Cardiac muscle cell (in vitro differentiated cells and primary cell): Measurements from ENCODE around the gene PCK2. TPM values are rescaled to one million over a fixed set of nuclear protein-coding genes. Genes with fewer than 3 reads are reported as not detected.

ENCODE experiments used
- DNase-seq, 2 donors: peaks; one replicate each; pipeline versions ENCODE4 v3.0.0 to v3.0.0-alpha.2; 2010 to 2017; ENCODE audit warnings: low read depth in 1 of 2, low spot score in 1 of 2
- H3K27ac ChIP-seq: fragments of 200-600 bp; sonication (generic); 2 replicates; pipeline ENCODE4 v1.5.1; 2016
- H3K27me3 ChIP-seq: fragments of 200-600 bp; sonication (generic); 2 replicates; pipeline ENCODE4 v1.6.0; 2016; ENCODE audit warnings: control low read depth
- H3K36me3 ChIP-seq: fragments of 200-600 bp; sonication (generic); 2 replicates; pipeline ENCODE4 v1.5.1; 2016; ENCODE audit warnings: control low read depth
- H3K4me1 ChIP-seq: fragments of 200-600 bp; sonication (generic); 2 replicates; pipeline ENCODE4 v1.8.1; 2017; ENCODE audit warnings: low read depth, mild to moderate bottlenecking, mixed run types
- H3K4me3 ChIP-seq: fragments of 200-600 bp; sonication (generic); 2 replicates; pipeline ENCODE4 v1.5.1; 2016; ENCODE audit warnings: mild to moderate bottlenecking
- H3K9me3 ChIP-seq: fragments of 200-600 bp; sonication (generic); 2 replicates; pipeline ENCODE4 v1.5.1; 2017; ENCODE audit warnings: low read depth, mild to moderate bottlenecking, control low read depth
- polyA plus RNA-seq: library from polyadenylated mRNA; unstranded; fragments of >200 nt; fragmentation: Nextera tagmentation; extraction: Ambion mirVana; gene quantifications from 2 replicates; pipeline ENCODE4 v1.2.1, GENCODE V29; 2016
- total RNA-seq: library from RNA; depleted of rRNA; stranded (reverse); fragments of >200 nt; gene quantifications from 2 replicates; pipeline ENCODE4 v1.2.3, GENCODE V29; 2016
- TF ChIP-seq, protein P1 (sequence below): IDR thresholded peaks from 2 replicates; pipeline ENCODE4 v1.5.1; 2012; ENCODE audit warnings: low read depth, mild to moderate bottlenecking, low read length

PCK2 gene
- total and polyA plus RNA-seq, 2 experiments from 2014 or later: 12.2 to 18.9 TPM

DNA sequence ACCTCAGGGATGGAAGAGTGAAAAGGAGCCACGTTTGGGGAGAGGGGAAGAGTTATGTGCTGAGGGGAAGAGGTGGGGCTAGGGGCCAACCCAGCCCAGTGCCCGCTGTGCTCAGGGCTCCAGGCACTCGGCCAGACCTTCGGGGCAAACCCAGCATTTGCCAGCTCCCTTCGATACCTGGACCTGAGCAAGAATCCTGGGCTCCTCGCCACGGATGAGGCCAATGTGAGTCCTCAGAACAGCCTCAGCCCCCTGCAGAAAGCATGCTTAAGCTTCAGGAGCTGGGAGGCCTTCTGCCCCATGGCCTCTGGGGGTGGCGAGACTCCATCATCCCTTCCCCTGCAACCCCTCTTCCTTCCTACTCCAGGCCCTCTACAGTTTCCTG, 37.3 kb upstream of the PCK2 start:
- TF ChIP-seq, protein P1, sequence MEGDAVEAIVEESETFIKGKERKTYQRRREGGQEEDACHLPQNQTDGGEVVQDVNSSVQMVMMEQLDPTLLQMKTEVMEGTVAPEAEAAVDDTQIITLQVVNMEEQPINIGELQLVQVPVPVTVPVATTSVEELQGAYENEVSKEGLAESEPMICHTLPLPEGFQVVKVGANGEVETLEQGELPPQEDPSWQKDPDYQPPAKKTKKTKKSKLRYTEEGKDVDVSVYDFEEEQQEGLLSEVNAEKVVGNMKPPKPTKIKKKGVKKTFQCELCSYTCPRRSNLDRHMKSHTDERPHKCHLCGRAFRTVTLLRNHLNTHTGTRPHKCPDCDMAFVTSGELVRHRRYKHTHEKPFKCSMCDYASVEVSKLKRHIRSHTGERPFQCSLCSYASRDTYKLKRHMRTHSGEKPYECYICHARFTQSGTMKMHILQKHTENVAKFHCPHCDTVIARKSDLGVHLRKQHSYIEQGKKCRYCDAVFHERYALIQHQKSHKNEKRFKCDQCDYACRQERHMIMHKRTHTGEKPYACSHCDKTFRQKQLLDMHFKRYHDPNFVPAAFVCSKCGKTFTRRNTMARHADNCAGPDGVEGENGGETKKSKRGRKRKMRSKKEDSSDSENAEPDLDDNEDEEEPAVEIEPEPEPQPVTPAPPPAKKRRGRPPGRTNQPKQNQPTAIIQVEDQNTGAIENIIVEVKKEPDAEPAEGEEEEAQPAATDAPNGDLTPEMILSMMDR: no peak
- Histone ChIP-seq H3K36me3 (no peaks in the 10 kb centered on the region), H3K9me3 (no peaks in the 10 kb centered on the region), H3K27ac (no peak overlapping the region), H3K4me3 (no peak overlapping the region), H3K4me1 (no peaks in the 10 kb centered on the region), H3K27me3 (no peaks in the 10 kb centered on the region)
- DNase-seq: no peak

DNA sequence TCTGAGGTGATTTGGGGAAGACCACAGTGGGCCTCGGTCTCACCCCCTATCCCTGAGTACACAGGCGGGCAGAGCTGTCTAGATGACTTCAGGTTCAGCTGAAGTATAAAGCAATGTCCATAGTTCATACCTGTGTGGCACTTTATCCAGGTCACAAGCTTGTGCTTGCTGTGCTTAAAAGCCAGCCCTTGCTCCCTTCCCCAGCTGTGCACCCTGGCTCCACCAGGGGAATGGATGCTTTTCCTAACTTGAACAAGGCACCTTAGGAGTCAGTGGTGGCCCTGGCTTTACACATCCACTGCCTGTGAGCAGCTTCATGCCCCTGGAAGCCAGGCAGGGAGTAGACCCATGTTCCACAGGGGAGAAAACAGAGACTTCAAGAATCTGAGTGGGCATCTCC, 36.8 kb upstream of the PCK2 start:
- Histone ChIP-seq H3K4me1 (no peaks in the 10 kb centered on the region), H3K36me3 (no peaks in the 10 kb centered on the region), H3K9me3 (no peaks in the 10 kb centered on the region), H3K27ac (no peak overlapping the region), H3K4me3 (no peak overlapping the region), H3K27me3 (no peaks in the 10 kb centered on the region)
- TF ChIP-seq, protein P1: no peak
- no peak for DNase-seq

DNA sequence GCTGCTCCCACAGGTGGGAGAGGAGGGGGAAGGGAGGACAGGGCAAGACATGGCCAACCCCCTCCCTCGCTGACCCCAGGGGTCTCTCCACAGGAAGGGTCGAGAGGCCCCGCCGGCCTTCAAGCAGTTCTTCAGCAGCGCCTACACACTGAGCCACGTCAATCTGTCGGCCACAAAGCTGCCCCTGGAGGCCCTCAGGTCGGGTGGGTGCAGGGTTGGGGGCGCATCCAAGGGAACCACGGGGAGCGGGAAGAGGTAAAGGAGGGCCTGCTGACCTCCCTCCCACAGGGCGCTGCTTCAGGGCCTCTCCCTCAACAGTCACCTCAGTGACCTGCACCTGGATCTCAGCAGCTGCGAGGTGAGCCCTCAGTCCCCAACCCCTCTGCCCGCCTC, 36.2 kb upstream of the PCK2 start:
- no peak for DNase-seq
- no peaks in the 10 kb centered on the region for H3K27me3 ChIP-seq
- TF ChIP-seq, protein P1: no peak
- no peak overlapping the region for H3K4me3 ChIP-seq
- no peaks in the 10 kb centered on the region for H3K4me1 ChIP-seq
- no peak overlapping the region for H3K27ac ChIP-seq
- H3K36me3 ChIP-seq: no peaks in the 10 kb centered on the region
- no peaks in the 10 kb centered on the region for H3K9me3 ChIP-seq

DNA sequence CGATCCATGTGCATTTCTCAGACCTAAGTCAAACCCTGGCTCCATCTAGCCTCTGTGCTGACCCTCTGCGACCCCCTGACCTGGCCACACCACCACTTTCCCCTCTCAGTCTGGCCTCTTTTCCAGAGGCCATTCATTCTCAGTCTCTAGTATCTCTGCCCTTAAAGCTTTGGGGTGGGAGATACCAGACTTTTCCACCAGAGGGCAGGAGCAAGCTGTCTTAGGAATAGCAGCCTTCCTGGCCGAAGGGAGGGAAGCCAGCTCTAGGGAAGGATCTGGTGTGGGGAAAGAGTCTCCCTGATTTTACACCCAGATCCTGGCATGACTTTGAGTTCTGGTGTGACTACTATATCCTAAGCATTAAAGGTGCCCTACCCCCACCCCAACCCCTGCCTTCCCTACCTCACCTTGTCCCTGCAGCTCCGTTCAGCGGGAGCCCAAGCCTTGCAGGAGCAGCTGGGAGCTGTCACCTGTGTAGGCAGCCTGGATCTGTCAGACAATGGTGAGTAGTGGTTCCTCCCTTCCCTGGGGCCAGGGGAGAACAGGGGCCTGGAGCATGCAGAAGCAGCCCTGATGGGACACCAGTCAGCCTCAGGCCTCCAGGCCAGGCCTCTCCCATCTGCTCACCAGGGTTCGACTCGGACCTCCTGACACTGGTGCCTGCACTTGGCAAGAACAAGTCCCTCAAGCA, 35.7 kb upstream of the PCK2 start:
- no peaks in the 10 kb centered on the region for H3K9me3 ChIP-seq
- DNase-seq: peak; percentile 76 to 85
- no peaks in the 10 kb centered on the region for H3K36me3 ChIP-seq
- no peaks in the 10 kb centered on the region for H3K27me3 ChIP-seq
- no peaks in the 10 kb centered on the region for H3K4me1 ChIP-seq
- H3K27ac ChIP-seq: no peak overlapping the region
- TF ChIP-seq, protein P1: peak; percentile 71
- H3K4me3 ChIP-seq: no peak overlapping the region

DNA sequence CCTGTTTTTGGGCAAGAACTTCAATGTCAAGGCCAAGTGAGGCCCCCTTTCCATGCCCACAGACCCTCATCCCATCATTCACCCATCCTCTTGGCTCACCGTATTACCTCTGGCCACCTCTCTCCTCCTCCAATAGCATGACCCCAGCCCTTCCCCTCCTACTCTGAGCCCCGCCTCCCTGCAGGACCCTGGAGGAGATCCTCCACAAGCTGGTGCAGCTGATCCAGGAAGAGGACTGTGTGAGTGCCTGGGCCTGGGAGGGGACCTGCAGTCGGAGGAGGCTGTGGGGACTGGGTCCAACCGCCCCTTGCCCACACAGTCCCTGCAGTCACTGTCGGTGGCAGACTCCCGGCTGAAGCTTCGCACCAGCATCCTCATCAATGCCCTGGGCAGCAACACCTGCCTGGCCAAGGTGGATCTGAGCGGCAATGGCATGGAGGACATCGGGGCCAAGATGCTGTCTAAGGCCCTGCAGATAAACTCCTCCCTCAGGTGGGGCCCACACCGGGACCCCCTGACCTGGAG, 35.1 kb upstream of the PCK2 start:
- Histone ChIP-seq H3K4me3 (no peak overlapping the region), H3K9me3 (no peaks in the 10 kb centered on the region), H3K27ac (no peak overlapping the region), H3K36me3 (no peaks in the 10 kb centered on the region), H3K27me3 (no peaks in the 10 kb centered on the region), H3K4me1 (no peaks in the 10 kb centered on the region)
- TF ChIP-seq, protein P1: no peak
- DNase-seq: peak in 1 of 2 donors; percentile 10
